Hematopoietic multipotent progenitor cell treated with erythropoietin and hydrocortisone succinate and interleukin-3 and kit ligand, for 8 days (in vitro differentiated cells): Measurements from ENCODE around the gene FBF1.

ENCODE experiments used
- DNase-seq: peaks from one replicate; pipeline ENCODE4 v3.0.0-alpha.2; 2015

Gene FBF1

GRCh38 chr17:75914643-75915267, 26.1 kb downstream of the FBF1 start:
- DNase-seq: no peak

- DNase-seq: no peak
These were observed 27.2 kb downstream of the FBF1 start for GRCh38 chr17:75913537-75914210.

GRCh38 chr17:75910699-75911098, 30.1 kb downstream of the FBF1 start:
- DNase-seq: no peak

DNA sequence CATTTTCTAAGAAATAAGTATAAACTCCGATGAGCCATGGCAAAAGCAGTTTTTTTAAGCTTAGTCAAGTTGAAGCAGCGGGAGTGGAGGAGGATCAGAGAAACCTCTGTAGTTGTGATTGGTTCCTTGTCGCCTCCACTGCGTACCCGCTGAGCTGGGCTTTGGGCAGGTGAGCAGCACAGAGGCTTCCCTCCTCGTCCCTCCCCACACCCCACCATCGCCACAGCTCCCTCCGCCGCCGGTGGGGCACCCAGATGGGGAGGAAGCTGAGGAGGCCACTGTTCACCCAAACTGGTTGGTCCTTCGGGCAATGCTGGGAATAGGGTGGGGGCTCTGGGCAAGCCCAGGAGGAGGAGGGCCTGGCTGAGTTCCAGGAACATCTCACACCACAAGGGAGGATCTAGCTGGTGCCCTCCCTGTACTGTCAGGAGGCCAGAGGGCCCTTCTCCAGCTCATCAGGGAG, 31.0 kb downstream of the FBF1 start:
- peak; percentile 65 for DNase-seq

GRCh38 chr17:75909051-75909811, 31.6 kb downstream of the FBF1 start:
- DNase-seq: no peak

DNA sequence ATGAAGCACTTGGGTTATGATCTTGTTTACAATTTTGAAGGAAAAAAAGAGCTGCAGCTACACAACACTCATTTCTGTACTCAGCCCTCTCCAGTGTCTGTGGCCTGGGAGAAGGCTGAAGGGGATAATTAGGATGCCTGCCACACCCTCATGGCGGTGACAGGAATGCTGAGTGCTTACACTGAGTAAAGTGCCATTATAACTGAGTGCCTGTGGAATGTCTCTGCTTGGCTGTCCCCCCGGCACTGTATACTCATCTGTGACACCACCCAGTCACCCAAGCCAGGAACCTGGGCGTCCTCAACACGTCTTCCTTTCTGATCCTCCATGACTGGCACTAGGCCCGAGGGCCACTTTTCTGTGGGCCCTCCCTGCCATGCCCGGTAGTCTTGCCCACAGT, 32.6 kb downstream of the FBF1 start:
- DNase-seq: no peak

DNA sequence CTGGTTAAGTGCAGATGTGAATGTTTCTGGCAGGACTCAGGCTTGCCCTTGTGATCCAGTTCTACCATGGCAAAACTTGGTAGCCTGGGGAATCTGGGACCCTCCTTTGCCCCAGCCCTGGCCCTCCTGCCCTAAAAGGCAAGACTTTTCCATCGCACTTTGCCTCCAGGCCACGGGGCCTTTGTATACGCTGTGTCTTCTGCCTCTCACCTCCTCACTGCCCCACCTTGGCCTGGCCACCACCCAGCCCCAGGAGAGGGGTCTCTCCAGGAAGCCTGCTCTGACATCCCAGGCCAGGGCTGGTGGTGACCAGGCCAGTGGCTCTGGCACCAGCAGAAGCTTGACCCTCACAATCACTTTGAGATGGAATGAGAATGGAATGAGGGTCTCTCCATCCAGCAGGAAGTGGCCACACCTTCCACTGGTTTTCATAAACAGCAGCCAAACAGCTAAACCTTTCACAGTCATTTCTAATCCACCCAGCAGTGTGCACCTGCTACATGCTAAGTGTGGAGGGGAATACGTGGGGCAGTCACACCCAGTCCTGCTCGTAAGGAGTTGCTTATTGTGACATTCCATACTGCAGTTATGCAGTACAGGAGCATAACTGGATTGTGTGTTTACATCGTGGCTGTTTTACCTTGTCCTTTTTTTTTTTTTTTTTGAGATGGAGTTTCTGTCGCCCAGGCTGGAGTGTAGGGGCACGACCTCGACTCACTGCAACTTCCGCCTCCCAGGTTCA, 34.5 kb downstream of the FBF1 start:
- no peak for DNase-seq

DNA sequence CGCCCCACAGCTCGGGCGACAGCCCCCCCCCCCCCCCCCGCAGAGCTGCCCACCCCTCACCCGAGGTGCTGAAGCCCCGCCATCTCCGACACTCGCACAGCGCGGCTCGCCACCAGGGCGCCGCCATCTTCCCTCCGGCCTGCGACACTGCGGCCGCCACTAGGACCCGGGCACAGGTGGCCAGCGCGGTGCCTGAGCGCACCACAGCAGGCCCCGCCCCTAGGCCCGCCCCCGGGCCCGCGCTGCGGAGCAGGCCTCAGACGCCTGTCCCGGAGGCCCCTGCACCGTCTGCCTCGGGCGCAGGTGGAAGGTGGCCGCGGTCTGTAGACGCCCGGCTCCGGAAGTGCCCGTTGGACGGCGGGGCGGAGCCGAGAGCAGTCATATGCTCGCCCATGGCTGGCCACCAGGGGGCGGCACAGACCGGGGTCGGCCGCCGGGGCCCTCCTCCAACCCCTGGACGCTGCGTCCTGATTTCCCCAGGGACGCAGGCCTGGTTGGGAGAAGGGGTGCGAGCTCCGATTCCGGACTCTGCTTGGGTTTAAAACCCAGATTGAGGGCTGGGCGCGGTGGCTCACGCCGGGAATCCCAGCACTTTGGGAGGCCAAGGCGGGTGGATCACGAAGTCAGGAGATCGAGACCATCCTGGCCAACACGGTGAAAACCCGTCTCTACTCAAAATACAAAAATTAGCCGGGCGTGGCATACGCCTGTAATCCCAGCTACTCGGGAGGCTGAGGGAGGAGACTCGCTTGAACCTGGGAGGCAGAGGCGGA, 35.9 kb downstream of the FBF1 start, which contains the start of gene MRPL38:
TSS of gene MRPL38 (minus strand) at position 136 of the 773 bp plus-strand sequence. CDS start at position 127, 9 bp downstream.
- peak; percentile 93 for DNase-seq

DNA sequence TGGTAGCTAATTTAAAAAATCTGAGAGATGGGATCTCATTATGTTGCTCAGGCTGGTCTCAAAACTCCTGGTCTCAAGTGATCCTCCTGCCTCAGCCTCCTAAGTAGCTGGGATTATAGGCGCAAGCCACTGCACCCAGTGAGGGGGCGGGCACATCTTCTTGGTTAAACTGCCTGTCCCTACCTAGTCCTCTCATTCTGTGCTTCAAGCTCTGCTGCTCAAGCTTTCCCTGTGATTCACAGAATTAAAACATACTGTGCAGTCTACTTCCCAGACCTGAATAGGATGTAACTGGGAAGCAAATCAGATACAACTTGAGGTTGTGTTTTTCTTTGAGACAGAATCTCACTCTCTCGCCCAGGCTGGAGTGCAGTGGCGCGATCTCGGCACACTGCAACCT, 38.4 kb downstream of the FBF1 start:
- DNase-seq: no peak

DNA sequence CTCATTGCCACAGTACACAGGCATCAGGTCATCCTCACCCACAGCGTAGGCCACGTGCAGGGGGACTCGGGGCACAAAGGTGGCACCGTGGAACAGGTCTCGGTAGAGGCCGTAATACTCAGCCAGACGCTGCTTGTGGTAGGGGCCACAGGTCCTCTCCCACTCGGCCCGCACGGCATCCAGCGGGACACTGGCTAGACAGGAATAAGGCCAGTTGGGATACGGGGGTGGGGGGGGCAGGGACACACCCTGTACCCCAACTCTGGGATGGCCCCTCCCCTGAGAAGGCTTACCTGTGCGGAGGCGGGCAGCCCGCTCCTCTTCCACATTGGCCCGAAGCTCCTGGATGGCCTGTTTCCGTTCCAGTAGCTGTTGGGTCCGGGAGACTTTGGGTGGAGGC, 39.1 kb downstream of the FBF1 start:
- no peak for DNase-seq

DNA sequence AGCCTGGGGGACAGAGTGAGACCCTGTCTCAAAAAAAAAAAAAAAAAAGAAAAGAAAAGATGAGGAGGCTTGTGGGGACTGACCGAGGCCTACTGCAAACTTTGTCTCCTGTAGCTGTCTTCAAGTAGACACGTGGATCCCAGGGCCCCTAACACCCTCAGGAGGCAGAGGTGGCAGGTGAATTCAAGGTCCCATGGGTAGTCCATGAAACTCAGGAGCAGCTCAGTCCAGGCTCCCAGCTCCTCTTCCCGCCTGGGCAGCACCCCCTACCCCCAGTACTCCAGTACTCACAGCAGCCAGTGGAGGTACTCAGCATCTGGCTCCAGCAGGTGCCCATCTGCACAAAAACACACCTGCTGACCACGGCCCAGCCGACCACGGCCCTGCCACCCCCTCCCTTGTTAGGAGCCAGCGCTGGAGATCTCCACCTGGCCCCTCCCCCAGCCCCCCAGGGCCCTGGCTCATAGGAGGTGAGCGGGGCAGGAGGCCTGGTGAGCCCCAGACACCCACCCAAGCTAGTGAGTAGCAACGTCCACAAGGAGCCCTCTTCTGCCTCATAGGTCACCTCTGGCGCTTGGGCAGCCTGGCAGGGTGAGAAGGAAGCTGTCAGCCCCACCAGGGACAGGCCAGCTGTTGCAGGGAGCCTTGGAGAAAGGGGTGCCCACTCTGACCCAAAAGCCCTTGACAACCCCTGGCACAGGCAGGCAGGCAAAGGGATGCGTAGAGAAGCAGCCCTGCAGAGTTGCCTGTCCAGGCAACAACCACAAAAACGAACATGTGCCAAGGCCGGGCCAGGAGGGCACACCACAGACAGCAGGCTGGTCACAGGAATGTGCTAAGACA, 39.9 kb downstream of the FBF1 start:
- no peak for DNase-seq

GRCh38 chr17:75899767-75900468, 40.9 kb downstream of the FBF1 start:
- no peak for DNase-seq

DNA sequence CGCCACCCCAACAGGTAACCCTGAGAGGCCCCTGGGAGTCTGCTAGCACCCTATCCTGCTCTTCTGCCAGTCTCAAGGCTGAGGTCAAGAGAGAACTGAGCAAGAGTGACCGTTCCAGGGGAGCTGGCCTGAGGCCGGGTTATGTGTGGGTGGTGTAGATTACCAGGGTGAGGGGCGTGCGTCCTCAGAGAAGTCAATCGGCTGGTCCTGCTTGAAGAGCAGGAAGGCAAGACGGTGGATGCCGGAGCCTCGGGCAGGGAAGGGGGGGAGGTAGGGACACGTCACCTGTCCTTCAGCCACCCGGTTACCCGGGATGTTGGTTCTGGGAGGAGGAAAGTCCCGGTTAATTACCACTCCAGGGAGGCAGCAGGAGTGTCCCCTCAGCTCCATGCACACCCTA, 41.5 kb downstream of the FBF1 start:
- DNase-seq: no peak

DNA sequence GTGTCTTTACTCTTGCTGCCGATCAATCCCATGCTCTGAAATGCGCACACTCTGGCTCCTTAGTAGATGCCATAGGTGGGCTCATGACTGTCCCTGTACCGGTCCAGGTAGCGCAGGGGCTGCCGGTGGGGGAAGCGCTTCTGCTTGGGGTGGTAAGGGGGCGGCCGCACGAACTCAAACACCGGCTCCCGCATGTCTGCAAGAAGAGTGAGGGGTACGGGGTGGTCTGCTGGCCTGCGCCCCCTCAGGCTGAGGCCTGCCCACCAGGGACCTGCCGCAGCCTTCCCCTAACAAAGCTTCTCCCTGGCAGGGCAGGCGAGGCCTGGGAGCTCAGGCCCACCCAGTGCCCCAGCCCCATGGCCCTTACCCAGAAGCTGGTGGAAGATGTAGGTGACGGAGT, 42.1 kb downstream of the FBF1 start:
- no peak for DNase-seq

GRCh38 chr17:75898065-75898464, 42.8 kb downstream of the FBF1 start:
- no peak for DNase-seq

DNA sequence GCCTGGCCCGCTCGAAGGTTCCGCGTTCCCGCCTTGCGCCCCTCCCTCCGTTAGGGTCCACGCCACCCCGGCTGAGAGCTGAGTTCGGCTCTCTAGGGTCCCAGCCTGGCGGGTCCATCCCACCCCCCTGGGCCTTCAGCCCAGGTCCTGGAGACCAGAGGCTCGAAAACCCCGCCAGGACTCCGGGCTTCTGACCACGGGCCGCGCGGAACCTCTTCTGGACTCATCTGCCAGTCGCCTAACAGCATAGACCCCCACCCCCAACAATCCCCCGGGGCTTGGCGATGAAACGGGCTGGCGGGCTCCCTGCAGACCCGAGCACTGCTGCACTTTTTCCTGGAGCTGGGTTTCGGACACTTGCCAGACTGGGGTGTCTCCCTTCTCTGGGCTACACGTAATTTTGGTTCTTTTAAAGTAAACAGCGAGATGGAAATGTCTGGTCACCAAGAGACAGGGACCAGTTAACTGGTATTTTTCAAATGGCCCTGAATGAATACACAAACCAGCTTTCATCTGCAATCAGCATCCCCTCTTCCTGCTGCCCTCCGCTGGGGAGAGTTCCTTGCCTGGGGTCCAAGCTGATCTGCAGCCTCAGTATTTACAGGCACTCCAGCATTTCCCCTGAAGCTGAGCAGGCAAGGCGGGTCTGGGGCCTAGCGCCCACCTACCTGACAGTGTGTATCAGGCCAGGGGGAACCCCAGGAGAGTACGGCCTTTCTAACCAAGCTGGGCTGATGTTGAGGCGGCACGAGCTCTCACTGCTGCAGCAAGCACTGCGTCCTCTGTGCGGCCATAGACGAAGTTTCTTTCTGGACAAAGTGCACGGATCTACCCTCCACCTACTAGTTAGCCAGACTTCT, 43.5 kb downstream of the FBF1 start:
- no peak for DNase-seq

DNA sequence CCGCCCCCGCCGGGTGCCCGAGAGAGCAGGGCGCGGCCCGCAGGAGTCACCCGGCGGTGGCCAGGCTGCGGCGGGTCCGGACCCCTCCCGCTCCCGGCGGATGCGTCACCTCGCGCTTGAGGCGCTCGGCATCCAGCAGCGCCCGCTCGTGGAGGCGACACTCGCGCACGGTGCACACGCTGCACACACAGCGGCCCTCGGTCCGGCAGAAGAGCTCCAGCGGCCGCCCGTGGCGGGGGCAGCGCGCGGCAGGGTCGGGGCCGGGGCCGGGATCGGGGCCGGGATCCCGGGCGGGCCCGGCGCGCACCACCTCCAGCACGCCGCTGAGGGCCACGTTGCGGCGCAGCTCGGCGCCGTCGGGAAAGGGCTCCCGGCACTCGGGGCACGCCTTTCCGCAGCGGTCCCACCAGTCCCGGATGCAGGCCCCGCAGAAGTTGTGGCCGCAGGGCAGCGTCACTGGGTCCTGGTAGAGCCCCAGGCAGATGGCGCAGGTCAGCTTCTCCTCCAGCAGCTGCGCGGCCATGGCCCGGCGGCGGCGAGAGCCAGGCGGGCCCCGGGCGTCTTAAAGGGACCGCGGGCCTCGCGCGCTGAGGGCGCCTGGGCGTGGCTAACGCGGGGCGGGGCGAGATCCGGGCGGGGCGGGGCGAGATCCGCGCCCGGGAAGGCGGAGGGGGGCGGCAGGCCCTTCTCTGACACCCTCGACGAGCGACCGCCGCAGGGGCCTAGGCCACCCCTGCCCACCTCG, 44.3 kb downstream of the FBF1 start, which contains the start of gene TRIM65:
TSS of gene TRIM65 (minus strand) at position 537 of the 745 bp plus-strand sequence. CDS start at position 523, 14 bp downstream.
- peak; percentile 76 for DNase-seq

- DNase-seq: peak; percentile 43
These were observed 45.3 kb downstream of the FBF1 start for GRCh38 chr17:75895370-75896155.
